Panc1 (cell line): ENCODE results near the gene HYDIN. TPM values are rescaled to one million over a fixed set of nuclear protein-coding genes. Genes with fewer than 3 reads are reported as not detected.

Experiments used
- ATAC-seq: fragments of 200-7000 bp; cut with Tn5 transposase; 2 replicates; pipeline ENCODE4 v1.9.1; 2020; ENCODE audit warnings: mild to moderate bottlenecking, moderate library complexity
- BruUV-seq: library from RNA; stranded (reverse); fragments of 400-500 nt; replicated peaks from 2 replicates; lab custom pipeline; 2021; lab: Mats Ljungman, UMichigan
- CTCF ChIA-PET: fragments of 300-600 bp; sonication (Branson Sonifier 250); formaldehyde crosslinking; loops from one replicate; lab custom pipeline; 2022; ENCODE audit warnings: antibody characterized with exemption; lab: Charles Lee
- POLR2A ChIA-PET: fragments of 300-600 bp; sonication (Branson Sonifier 250); formaldehyde crosslinking; loops from one replicate; lab custom pipeline; 2022; ENCODE audit warnings: antibody characterized with exemption; lab: Charles Lee
- DNase-seq: peaks from one replicate; pipeline ENCODE4 v3.0.0-alpha.2; 2010; ENCODE audit warnings: low read depth, low spot score
- H3K27ac ChIP-seq: 2 replicates; pipeline ENCODE4 v1.5.1; 2011; ENCODE audit warnings: mild to moderate bottlenecking, low read length, inconsistent platforms
- H3K27me3 ChIP-seq: fragments of 200-500 bp; sonication (Bioruptor generic); 2 replicates; pipeline ENCODE4 v1.6.0; 2014; ENCODE audit warnings: low read length, inconsistent platforms; ENCODE audit not compliant: control insufficient read depth, insufficient read depth
- H3K36me3 ChIP-seq: fragments of 200-500 bp; sonication (Bioruptor generic); 2 replicates; pipeline ENCODE4 v1.5.1; 2014; ENCODE audit warnings: inconsistent platforms, mild to moderate bottlenecking, low read length, moderate library complexity; ENCODE audit not compliant: control insufficient read depth, insufficient read depth
- H3K4me1 ChIP-seq: 2 replicates; pipeline ENCODE4 v1.5.1; 2011; ENCODE audit warnings: inconsistent platforms, mild to moderate bottlenecking, low read length, moderate library complexity; ENCODE audit not compliant: control insufficient read depth, insufficient read depth
- H3K4me3 ChIP-seq, 2 experiments: 2 replicates each; pipeline ENCODE4 v1.5.1; 2011 to 2012; ENCODE audit warnings: low read depth in 2 of 2, low read length in 2 of 2, mild to moderate bottlenecking in 2 of 2, inconsistent platforms in 1 of 2, moderate library complexity in 1 of 2
- H3K9me3 ChIP-seq: fragments of 200-500 bp; sonication (Bioruptor generic); 2 replicates; pipeline ENCODE4 v1.5.1; 2014; ENCODE audit warnings: low read depth, mild to moderate bottlenecking, inconsistent platforms, low read length, moderate library complexity; ENCODE audit not compliant: control insufficient read depth, insufficient read depth
- CTCF ChIP-seq: fragments of 450-650 bp; IDR thresholded peaks from 2 replicates; pipeline ENCODE4 v1.5.1; 2017; ENCODE audit warnings: mild to moderate bottlenecking
- POLR2AphosphoS5 ChIP-seq: IDR thresholded peaks from 2 replicates; pipeline ENCODE4 v1.6.1; 2012; ENCODE audit warnings: mild to moderate bottlenecking, low read depth, low read length, moderate library complexity
- REST ChIP-seq, 2 experiments: IDR thresholded peaks; 2 replicates each; pipeline ENCODE4 v1.6.1; 2011 to 2012; ENCODE audit warnings: low read depth in 2 of 2, control low read depth in 1 of 2, low read length in 1 of 2, mild to moderate bottlenecking in 1 of 2, moderate library complexity in 1 of 2; ENCODE audit not compliant: insufficient read depth in 1 of 2
- SIN3A ChIP-seq: IDR thresholded peaks from 2 replicates; pipeline ENCODE4 v1.6.1; 2012; ENCODE audit warnings: low read depth, mild to moderate bottlenecking, low read length, moderate library complexity, borderline replicate concordance; ENCODE audit not compliant: insufficient read depth
- TCF7L2 ChIP-seq: IDR thresholded peaks from 2 replicates; pipeline ENCODE4 v1.6.1; 2011; ENCODE audit warnings: mild to moderate bottlenecking, low read depth, low read length, inconsistent platforms
- in situ Hi-C: cut with HindIII; loops from 2 replicates; pipeline ENCODE4 v1.10.0; 2016; ENCODE audit warnings: low sequenced_read_pairs, low pct_unique_long_range_greater_than_20kb
- intact Hi-C: fragments of 100-400 bp; cut with micrococcal nuclease; formaldehyde crosslinking; loops from one replicate; pipeline ENCODE4 v1.10.0; 2022; ENCODE audit not compliant: unreplicated experiment
- total RNA-seq: library from RNA; stranded (reverse); gene quantifications from one replicate; pipeline ENCODE4 v1.2.1, GENCODE V29; 2021; ENCODE audit not compliant: unreplicated experiment

Gene HYDIN
- total RNA-seq, 1 experiment from 2014 or later = 0.80 TPM

GRCh38 chr16:70804153-70804733 is 426.3 kb downstream of the HYDIN start:
- H3K9me3 ChIP-seq = no peaks in the 10 kb centered on the region; the same call in 1 of the 2 replicates
- DNase-seq = peak; percentile 27

GRCh38 chr16:70803319-70803718 is 427.2 kb downstream of the HYDIN start:
- no peaks in the 10 kb centered on the region; the same call in 1 of the 2 replicates for H3K36me3 ChIP-seq
- in situ Hi-C loops (no loop called here), intact Hi-C loops (no loop called here)
- no peak overlapping the region for H3K27ac ChIP-seq
- H3K27me3 ChIP-seq = no peaks in the 10 kb centered on the region; the same call in 1 of the 2 replicates
- DNase-seq (no peak), ATAC-seq (no peak)
- ChIA-PET CTCF (no interaction called here), POLR2A (no interaction called here)
- TF ChIP-seq POLR2AphosphoS5 = no peak
- TF ChIP-seq SIN3A = no peak
- TF ChIP-seq CTCF = no peak
- no peak for TF ChIP-seq REST (IDR thresholded peaks at IDR 0.05; ENCODE audit: insufficient read depth in 1 of 2, low read depth in 2 of 2, low read length in 1 of 2)
- H3K4me3 ChIP-seq = no peak overlapping the region
- H3K9me3 ChIP-seq = no peaks in the 10 kb centered on the region; the same call in 1 of the 2 replicates
- BruUV-seq = no TSS peak
- peaks cover 10% of the 10 kb centered on the region for H3K4me1 ChIP-seq

More at GRCh38 chr16:70804153-70804733, 426.3 kb downstream of the HYDIN start:
- no peaks in the 10 kb centered on the region; the same call in 1 of the 2 replicates for H3K27me3 ChIP-seq
- in situ Hi-C loops (no loop called here), intact Hi-C loops (no loop called here)
- BruUV-seq = no TSS peak
- H3K4me3 ChIP-seq = no peak overlapping the region
- ChIA-PET POLR2A (no interaction called here), CTCF (no interaction called here)
- TF ChIP-seq SIN3A = no peak
- no peaks in the 10 kb centered on the region; the same call in 1 of the 2 replicates for H3K36me3 ChIP-seq
- H3K27ac ChIP-seq = no peak overlapping the region
- H3K4me1 ChIP-seq = peaks cover 7% of the 10 kb centered on the region
- ATAC-seq = no peak

- H3K4me1 ChIP-seq = peaks cover 10% of the 10 kb centered on the region
- in situ Hi-C loops (no loop called here), intact Hi-C loops (no loop called here)
- DNase-seq = no peak
- TF ChIP-seq CTCF = no peak
- TF ChIP-seq TCF7L2 = no peak
- TF ChIP-seq SIN3A = no peak
- no peak for TF ChIP-seq POLR2AphosphoS5
- no peak for TF ChIP-seq REST (IDR thresholded peaks at IDR 0.05; ENCODE audit: insufficient read depth in 1 of 2, low read depth in 2 of 2, low read length in 1 of 2)
- no peaks in the 10 kb centered on the region; the same call in 1 of the 2 replicates for H3K9me3 ChIP-seq
- H3K27ac ChIP-seq = no peak overlapping the region
- peak overlapping the region; percentile 83 to 98; a peak in 3 of 4 replicates for H3K4me3 ChIP-seq
- POLR2A ChIA-PET = interaction anchor here (0.6 kb wide), 1 partner anchor 104 kb away, joined by 3 read pairs; no protein-coding TSS in a partner anchor
- H3K27me3 ChIP-seq = no peaks in the 10 kb centered on the region
- no TSS peak for BruUV-seq
- CTCF ChIA-PET = no interaction called here
- ATAC-seq = no peak
- H3K36me3 ChIP-seq = no peaks in the 10 kb centered on the region; the same call in 1 of the 2 replicates
Measured at GRCh38 chr16:70801611-70802010, 428.9 kb downstream of the HYDIN start.
